HG03159 (cell line): ENCODE measurements around the gene PPP2R5C.

ENCODE experiments used
- ATAC-seq: cut with Tn5 transposase; IDR thresholded peaks from one replicate; pipeline ENCODE4 v1.9.1; 2021; ENCODE audit warnings: mild to moderate bottlenecking, moderate library complexity; ENCODE audit not compliant: unreplicated experiment

Gene PPP2R5C

GRCh38 chr14:101909371-101910096 is 148.0 kb downstream of the PPP2R5C start:
- ATAC-seq, result no peak

DNA sequence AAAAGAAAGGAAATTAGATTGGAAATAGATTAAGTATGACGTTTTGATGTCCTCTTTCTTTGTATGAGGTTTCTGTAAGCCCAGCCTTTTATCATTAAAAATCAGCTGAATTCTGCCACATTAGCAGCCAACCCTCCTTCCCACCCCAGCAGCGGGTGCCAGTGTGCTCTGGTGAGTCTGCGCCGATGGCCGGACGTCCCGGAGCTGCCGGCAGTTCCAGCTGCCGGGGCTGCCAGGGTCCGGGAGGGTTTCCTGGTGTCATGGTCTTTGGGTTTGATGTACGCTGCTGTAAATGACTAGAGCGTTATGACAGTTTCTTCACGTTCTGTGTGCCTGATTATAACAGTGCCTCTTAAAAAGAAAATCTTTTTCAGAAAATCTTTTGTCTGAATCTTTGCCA is 151.3 kb downstream of the PPP2R5C start:
- no peak for ATAC-seq

DNA sequence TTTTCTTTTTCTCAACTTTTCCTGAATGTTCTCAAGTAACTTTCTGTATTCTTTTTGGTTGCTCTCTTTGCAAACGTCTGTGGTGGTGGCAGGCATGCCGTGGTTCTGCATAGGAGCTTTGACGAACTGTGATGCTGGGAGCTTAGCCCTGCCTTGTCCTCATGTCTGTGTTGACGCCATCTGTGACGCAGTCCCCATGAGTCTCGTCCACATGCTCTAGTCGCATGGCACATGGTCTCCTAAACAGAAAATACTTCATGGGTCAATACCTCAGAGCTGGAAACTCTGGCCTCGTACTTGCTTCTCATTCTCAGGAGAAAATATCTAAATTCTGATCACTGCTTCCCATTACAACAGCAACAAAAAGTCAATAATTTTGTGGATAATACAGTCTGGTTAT is 152.6 kb downstream of the PPP2R5C start:
- no peak for ATAC-seq

DNA sequence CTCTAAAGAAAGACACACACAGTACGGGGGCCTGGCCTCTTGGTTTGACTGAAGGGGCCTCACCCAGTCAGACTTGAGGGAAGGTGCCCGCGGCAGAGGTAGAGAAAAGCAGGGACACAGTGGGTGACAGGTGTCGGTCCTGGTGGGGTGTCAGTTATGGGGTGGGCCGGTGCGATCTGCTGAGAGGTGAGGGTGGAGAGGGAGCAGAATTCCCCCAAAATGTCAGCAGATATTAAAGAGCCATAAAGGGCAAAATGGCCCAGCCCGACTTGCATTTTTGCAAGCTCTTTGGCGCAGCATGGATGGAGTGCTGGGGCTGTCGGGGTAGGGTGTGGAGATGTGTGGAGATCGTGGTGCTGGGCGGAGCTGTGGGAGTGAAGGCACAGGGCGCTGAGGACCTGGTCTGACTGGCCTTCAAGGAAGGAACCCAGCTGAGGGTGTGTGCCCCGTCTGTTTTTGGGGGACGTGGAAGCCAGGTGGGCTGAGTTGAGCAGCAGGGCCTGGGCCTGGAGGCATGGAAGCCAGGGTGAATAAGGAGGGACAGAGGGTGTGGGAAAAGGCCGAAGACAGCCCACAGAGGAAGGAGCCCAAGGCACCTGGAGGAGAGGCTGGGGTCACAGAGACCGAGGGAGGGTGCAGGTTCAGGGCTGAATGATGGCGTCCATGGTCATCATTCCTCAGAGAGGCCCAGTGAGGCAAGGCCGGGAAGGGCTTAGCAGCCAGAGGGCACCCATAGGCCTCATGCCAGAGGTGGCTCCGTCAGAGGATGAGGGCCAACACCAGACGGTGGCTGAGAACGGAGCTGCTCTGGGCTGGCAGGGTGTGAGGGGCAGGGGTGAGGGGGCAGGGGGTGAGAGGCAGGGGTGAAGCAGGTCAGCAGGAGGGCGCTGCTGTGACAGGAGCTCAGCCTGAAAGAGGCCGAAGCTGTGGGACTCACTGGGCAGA is 154.6 kb downstream of the PPP2R5C start:
- ATAC-seq, result no peak

DNA sequence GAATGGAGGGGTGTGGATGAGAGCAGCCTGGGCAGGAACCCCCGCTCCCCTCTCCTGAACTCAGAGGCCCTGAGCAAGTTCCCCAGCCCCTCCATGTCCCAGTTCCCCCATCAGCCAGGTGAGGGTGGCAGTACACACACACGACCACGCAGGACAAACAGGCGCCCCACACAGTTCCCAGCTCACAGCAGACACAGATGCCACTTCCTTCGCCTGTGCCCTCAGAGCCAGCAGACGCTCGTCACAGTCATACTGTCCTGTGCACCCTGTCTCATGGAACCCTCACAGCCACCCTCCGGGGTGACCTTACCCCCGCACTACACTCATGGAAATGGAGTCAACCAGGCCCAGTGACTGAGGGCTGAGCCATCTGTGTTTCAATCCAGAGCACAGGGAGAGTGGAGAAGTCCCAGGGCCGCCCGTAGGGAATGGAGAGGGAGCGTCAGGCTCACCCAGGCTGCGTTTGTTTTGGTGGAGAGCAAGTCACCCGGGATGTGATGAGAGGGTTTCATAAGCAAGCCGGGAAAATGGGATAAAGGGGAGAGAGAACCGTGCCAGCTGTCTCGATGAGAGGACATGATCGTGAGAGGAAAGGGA is 155.4 kb downstream of the PPP2R5C start:
- ATAC-seq, result no peak

DNA sequence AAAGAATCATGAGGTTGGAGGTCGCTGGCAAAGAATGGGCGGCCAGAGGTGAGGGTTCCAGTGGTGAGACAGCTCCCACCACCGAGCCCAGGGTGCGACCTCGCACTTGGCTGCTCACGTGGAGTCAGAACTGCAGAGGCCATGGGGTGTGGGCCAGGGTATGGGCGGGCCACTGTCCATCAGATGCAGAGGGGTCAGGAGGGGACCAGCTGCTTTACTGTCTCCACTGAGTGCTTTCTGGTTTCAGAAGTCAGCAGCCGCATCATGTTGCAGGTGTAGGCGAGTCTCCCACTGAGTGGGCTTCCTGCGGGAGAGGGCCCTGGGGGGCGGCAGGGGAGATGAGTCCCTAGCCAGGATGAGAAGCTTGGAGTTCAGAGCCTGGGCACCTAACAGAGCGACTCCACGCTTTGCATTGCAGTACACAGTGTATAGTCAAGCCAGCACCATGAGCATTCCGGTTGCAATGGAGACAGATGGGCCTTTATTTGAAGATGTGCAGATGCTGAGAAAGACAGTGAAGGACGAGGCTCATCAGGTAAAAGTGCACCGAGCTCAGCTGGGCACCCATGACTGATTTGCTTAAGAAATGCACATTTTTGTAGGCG is 156.0 kb downstream of the PPP2R5C start:
- ATAC-seq, result no peak

- no peak for ATAC-seq
Observed at GRCh38 chr14:101918065-101918989, 156.8 kb downstream of the PPP2R5C start.

- no peak for ATAC-seq
Observed at GRCh38 chr14:101920271-101920670, 158.8 kb downstream of the PPP2R5C start.

DNA sequence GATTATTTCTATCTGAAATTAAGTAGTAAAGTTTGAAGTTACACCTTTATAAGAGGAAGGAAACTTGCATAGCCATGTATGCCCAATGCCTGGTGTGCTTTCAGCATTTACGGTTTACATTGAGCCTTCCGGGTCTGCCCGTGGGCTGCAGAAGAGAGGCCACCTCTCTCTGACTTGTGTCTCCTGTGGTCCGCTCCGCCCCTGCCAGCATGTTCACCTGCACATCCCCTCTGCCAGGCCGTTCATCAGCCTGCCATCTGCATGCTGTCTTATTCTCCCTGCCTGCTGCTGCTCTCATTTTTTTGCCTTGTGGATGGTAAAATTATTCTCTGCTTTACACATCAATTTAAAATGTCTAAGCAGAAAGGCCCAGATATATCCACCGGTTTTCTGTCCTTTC is 161.4 kb downstream of the PPP2R5C start:
- no peak for ATAC-seq

GRCh38 chr14:101925152-101925551 is 163.6 kb downstream of the PPP2R5C start:
- ATAC-seq, result no peak

GRCh38 chr14:101926085-101926484 is 164.6 kb downstream of the PPP2R5C start:
- no peak for ATAC-seq

- no peak for ATAC-seq
Observed at GRCh38 chr14:101926620-101927019, 165.1 kb downstream of the PPP2R5C start.

GRCh38 chr14:101927859-101928258 is 166.3 kb downstream of the PPP2R5C start:
- no peak for ATAC-seq

GRCh38 chr14:101928415-101928841 is 166.9 kb downstream of the PPP2R5C start:
- ATAC-seq, result no peak

DNA sequence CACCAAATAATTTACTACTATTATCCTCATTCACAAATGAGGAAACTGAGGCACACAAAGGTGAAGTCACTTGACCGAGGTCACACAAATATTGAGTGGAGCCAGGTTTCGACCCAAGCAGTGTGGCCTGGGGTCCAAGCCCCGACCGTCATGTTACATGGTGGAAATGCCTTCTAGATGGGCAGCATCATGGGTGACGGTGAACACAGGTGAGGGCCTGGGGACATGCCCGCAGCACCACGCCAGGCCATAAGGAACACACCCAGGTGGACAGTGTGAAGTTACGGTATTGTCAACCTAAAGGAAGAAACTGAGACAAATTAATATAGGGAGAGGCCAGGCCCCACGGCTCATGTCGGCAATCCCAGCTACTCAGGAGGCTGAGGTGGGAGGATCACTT is 167.6 kb downstream of the PPP2R5C start:
- ATAC-seq, result no peak

- ATAC-seq, result no peak
Observed at GRCh38 chr14:101929946-101930345, 168.4 kb downstream of the PPP2R5C start.

- ATAC-seq, result no peak
Observed at GRCh38 chr14:101932673-101933072, 171.2 kb downstream of the PPP2R5C start.

GRCh38 chr14:101933209-101933608 is 171.7 kb downstream of the PPP2R5C start:
- no peak for ATAC-seq

DNA sequence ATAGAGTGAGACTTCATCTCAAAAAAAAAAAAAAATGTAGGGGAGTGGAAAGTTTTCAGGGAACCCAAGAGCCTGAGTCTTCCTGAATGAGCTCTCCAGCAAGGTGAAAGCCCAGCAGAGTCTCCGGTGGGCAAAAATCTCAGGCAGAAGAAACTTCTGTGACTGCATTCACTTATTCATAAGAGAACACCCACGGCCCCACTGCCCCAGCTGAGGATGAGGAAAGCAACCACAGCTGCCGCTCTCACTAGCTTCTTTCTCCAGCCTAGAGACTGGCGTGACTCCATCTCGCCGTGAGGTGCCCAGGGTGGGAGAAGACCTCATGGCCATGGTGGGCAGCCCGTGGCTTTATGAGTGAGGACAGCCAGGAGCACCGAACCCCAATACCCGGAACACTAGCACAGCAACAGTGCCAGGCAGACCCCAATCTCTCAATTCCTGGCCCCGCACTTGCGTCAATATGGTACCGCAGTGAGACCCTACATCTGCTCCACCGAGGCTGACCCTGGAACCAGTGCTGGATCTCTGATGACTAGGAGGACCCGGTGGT is 173.2 kb downstream of the PPP2R5C start:
- ATAC-seq, result no peak
